Measurements from ENCODE around the gene CELSR2. TPM values are rescaled to one million over a fixed set of nuclear protein-coding genes. Genes with fewer than 3 reads are reported as not detected.
"Not testable (repeated sequence)": the region's sequence is repeated elsewhere in the genome, so short reads cannot be mapped to it uniquely, and the experiment has no call there.

The CELSR2 gene
- total RNA-seq, 2 donors from 2014 or later = 2.5 to 3.1 TPM

GRCh38 chr1:109305991-109306390 lies 56.7 kb downstream of the CELSR2 start:
- not testable (repeated sequence) for H3K4me1 Mint-ChIP-seq (ENCODE audit: low read depth); H3K9me3 Mint-ChIP-seq; H3K27me3 Mint-ChIP-seq (ENCODE audit: low read depth)

GRCh38 chr1:109306832-109307273 lies 57.5 kb downstream of the CELSR2 start, which contains the start of gene MYBPHL:
TSS of gene MYBPHL (minus strand) at chr1:109307011. CDS start at chr1:109306991, 20 bp downstream.
- Mint-ChIP-seq H3K36me3 (ENCODE audit: insufficient read depth in 2 of 2) (no peaks in the 10 kb centered on the region), H3K27me3 (ENCODE audit: low read depth) (peaks cover 7% of the 10 kb centered on the region), H3K4me3 (no peak within 1 kb of the TSS), H3K4me1 (ENCODE audit: low read depth) (no peaks in the 10 kb centered on the region), H3K27ac (no peak within 1 kb of the TSS), H3K9me3 (no peaks in the 10 kb centered on the region)
- no peak for DNase-seq
- ATAC-seq (replicated peaks in 1 of 2) = no peak

More at GRCh38 chr1:109305991-109306390, 56.7 kb downstream of the CELSR2 start:
- H3K36me3 Mint-ChIP-seq (ENCODE audit: insufficient read depth in 2 of 2); ATAC-seq (replicated peaks in 1 of 2); H3K27ac Mint-ChIP-seq; DNase-seq; H3K4me3 Mint-ChIP-seq: not testable (repeated sequence)

- no peak overlapping the region for H3K27ac Mint-ChIP-seq
- DNase-seq (no peak), ATAC-seq (replicated peaks in 1 of 2) (no peak)
- no peaks in the 10 kb centered on the region for H3K9me3 Mint-ChIP-seq
- peaks cover 7% of the 10 kb centered on the region for H3K27me3 Mint-ChIP-seq (ENCODE audit: low read depth)
- H3K4me3 Mint-ChIP-seq = no peak overlapping the region
- H3K36me3 Mint-ChIP-seq (ENCODE audit: insufficient read depth in 2 of 2) = no peaks in the 10 kb centered on the region
- H3K4me1 Mint-ChIP-seq (ENCODE audit: low read depth) = no peaks in the 10 kb centered on the region
Measured at GRCh38 chr1:109307274-109308021, 58.1 kb downstream of the CELSR2 start.

DNA sequence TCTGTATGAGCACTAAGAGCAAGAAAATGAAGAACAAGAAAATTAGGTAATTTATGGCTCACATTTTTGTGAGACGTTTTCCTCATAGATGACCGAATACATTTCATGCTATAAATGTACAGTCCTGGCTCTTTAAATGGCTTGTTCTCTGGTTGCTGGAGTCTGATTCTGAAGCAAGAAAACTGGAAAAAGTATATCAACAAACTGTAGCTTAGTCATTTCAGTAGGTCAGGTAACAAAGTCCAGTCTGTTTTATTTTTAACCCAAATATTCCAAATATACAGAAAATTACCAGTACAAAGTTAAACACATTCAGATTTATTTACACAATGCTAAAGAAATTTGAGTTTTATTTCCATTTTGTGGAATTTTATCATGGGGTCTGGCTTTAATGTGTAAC lies 60.0 kb downstream of the CELSR2 start:
- no peaks in the 10 kb centered on the region for H3K9me3 Mint-ChIP-seq
- no peak overlapping the region for H3K27ac Mint-ChIP-seq
- no peaks in the 10 kb centered on the region for H3K4me1 Mint-ChIP-seq (ENCODE audit: low read depth)
- peaks cover 7% of the 10 kb centered on the region for H3K27me3 Mint-ChIP-seq (ENCODE audit: low read depth)
- ATAC-seq (replicated peaks in 1 of 2) (no peak), DNase-seq (no peak)
- H3K4me3 Mint-ChIP-seq = no peak overlapping the region
- H3K36me3 Mint-ChIP-seq (ENCODE audit: insufficient read depth in 2 of 2) = no peaks in the 10 kb centered on the region

- H3K4me3 Mint-ChIP-seq = no peak overlapping the region
- no peak overlapping the region for H3K27ac Mint-ChIP-seq
- H3K27me3 Mint-ChIP-seq (ENCODE audit: low read depth) = peaks cover 7% of the 10 kb centered on the region
- DNase-seq (no peak), ATAC-seq (replicated peaks in 1 of 2) (no peak)
- H3K36me3 Mint-ChIP-seq (ENCODE audit: insufficient read depth in 2 of 2) = no peaks in the 10 kb centered on the region
- no peaks in the 10 kb centered on the region for H3K9me3 Mint-ChIP-seq
- H3K4me1 Mint-ChIP-seq (ENCODE audit: low read depth) = no peaks in the 10 kb centered on the region
Measured at GRCh38 chr1:109312246-109312645, 62.9 kb downstream of the CELSR2 start.

GRCh38 chr1:109312978-109313775 lies 63.8 kb downstream of the CELSR2 start:
- no peak overlapping the region for H3K4me3 Mint-ChIP-seq
- no peak overlapping the region for H3K27ac Mint-ChIP-seq
- DNase-seq (no peak), ATAC-seq (replicated peaks in 1 of 2) (no peak)
- H3K27me3 Mint-ChIP-seq (ENCODE audit: low read depth) = peaks cover 7% of the 10 kb centered on the region
- H3K4me1 Mint-ChIP-seq (ENCODE audit: low read depth) = no peaks in the 10 kb centered on the region
- H3K9me3 Mint-ChIP-seq = no peaks in the 10 kb centered on the region
- no peaks in the 10 kb centered on the region for H3K36me3 Mint-ChIP-seq (ENCODE audit: insufficient read depth in 2 of 2)

DNA sequence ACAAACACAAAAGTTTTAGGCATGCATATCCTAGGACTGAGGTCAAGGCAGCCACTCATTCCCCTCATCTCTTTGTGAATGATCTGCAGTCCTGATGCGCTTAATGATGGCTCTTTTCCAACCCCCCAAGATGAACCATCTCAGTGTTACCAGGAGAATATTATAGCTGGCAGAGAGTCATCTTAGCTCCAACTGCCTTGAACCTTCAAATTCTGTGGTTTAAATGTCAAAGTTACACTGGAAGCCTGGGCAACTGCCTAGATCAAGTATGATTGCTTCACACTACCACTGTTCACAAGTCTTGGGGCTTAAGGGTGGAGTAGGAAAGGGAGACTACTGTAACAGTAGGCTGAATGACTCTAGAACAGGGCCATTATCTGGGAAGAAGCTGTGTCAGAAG lies 65.5 kb downstream of the CELSR2 start:
- H3K4me1 Mint-ChIP-seq (ENCODE audit: low read depth) = no peaks in the 10 kb centered on the region
- no peak overlapping the region for H3K27ac Mint-ChIP-seq
- ATAC-seq (replicated peaks in 1 of 2) = no peak
- H3K9me3 Mint-ChIP-seq = no peaks in the 10 kb centered on the region
- H3K36me3 Mint-ChIP-seq (ENCODE audit: insufficient read depth in 2 of 2) = no peaks in the 10 kb centered on the region
- DNase-seq = no peak
- H3K27me3 Mint-ChIP-seq (ENCODE audit: low read depth) = no peaks in the 10 kb centered on the region
- H3K4me3 Mint-ChIP-seq = no peak overlapping the region

DNA sequence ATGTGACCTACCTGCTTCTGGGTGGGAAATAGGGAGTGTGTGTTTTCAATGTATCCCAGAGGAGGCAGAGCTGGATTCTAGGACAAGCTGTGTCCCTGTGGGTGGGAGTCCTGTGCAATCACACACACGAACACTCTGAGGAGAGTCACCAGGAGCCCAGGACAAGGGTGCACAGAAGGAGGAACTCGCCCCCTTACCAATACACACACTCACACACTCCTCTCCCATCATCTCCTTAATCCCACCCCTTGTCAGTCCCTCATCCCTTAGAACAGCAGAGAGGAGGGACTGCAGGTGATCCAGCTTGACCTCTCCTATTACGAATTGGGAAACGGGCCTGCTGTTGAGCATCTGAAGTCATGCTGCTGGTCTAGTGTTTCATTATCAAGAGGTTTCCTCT lies 65.9 kb downstream of the CELSR2 start:
- no peaks in the 10 kb centered on the region for H3K27me3 Mint-ChIP-seq (ENCODE audit: low read depth)
- ATAC-seq (replicated peaks in 1 of 2) (no peak), DNase-seq (no peak)
- H3K36me3 Mint-ChIP-seq (ENCODE audit: insufficient read depth in 2 of 2) = no peaks in the 10 kb centered on the region
- H3K4me1 Mint-ChIP-seq (ENCODE audit: low read depth) = no peaks in the 10 kb centered on the region
- H3K27ac Mint-ChIP-seq = no peak overlapping the region
- H3K4me3 Mint-ChIP-seq = no peak overlapping the region
- H3K9me3 Mint-ChIP-seq = no peaks in the 10 kb centered on the region

GRCh38 chr1:109316506-109316905 lies 67.2 kb downstream of the CELSR2 start:
- no peaks in the 10 kb centered on the region for H3K36me3 Mint-ChIP-seq (ENCODE audit: insufficient read depth in 2 of 2)
- ATAC-seq (replicated peaks in 1 of 2) (no peak), DNase-seq (no peak)
- H3K27ac Mint-ChIP-seq = no peak overlapping the region
- H3K4me1 Mint-ChIP-seq (ENCODE audit: low read depth) = no peaks in the 10 kb centered on the region
- H3K4me3 Mint-ChIP-seq = no peak overlapping the region
- no peaks in the 10 kb centered on the region for H3K9me3 Mint-ChIP-seq
- no peaks in the 10 kb centered on the region for H3K27me3 Mint-ChIP-seq (ENCODE audit: low read depth)

- no peaks in the 10 kb centered on the region for H3K27me3 Mint-ChIP-seq (ENCODE audit: low read depth)
- H3K9me3 Mint-ChIP-seq = no peaks in the 10 kb centered on the region
- H3K27ac Mint-ChIP-seq = no peak overlapping the region
- no peaks in the 10 kb centered on the region for H3K36me3 Mint-ChIP-seq (ENCODE audit: insufficient read depth in 2 of 2)
- DNase-seq (no peak), ATAC-seq (replicated peaks in 1 of 2) (no peak)
- no peak overlapping the region for H3K4me3 Mint-ChIP-seq
- H3K4me1 Mint-ChIP-seq (ENCODE audit: low read depth) = no peaks in the 10 kb centered on the region
Measured at GRCh38 chr1:109319114-109319513, 69.8 kb downstream of the CELSR2 start.

- no peak overlapping the region for H3K27ac Mint-ChIP-seq
- no peaks in the 10 kb centered on the region for H3K9me3 Mint-ChIP-seq
- no peak overlapping the region for H3K4me3 Mint-ChIP-seq
- H3K27me3 Mint-ChIP-seq (ENCODE audit: low read depth) = no peaks in the 10 kb centered on the region
- DNase-seq = no peak
- ATAC-seq (replicated peaks in 1 of 2) = no peak
- H3K36me3 Mint-ChIP-seq (ENCODE audit: insufficient read depth in 2 of 2) = no peaks in the 10 kb centered on the region
- no peaks in the 10 kb centered on the region for H3K4me1 Mint-ChIP-seq (ENCODE audit: low read depth)
Measured at GRCh38 chr1:109322974-109323373, 73.6 kb downstream of the CELSR2 start.
